ENCODE data around the gene CCDC88B. TPM values are rescaled to one million over a fixed set of nuclear protein-coding genes. Genes with fewer than 3 reads are reported as not detected.

Gene CCDC88B
- total and polyA plus RNA-seq, 4 donors, result 3.5 to 4.9 (median 4.0) TPM

DNA sequence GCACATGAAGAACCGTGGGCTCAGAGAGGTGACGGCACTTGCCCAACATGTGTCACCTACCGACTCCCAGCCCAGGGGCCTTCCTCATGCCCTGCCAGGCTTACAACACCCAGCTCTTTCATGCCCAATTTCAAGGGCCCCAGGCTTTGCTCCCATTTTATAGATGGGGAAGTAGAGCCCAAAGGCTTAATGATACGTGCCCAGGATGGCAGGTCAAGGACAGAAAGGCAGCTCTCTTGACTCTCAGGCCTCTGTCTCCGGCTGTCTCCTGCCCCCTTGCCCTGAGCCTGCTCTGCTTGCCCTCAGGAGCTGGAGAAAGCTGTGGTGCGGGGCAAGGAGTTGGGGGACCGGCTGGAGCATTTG is 9.0 kb downstream of the CCDC88B start:
- TF ChIP-seq, protein P1, sequence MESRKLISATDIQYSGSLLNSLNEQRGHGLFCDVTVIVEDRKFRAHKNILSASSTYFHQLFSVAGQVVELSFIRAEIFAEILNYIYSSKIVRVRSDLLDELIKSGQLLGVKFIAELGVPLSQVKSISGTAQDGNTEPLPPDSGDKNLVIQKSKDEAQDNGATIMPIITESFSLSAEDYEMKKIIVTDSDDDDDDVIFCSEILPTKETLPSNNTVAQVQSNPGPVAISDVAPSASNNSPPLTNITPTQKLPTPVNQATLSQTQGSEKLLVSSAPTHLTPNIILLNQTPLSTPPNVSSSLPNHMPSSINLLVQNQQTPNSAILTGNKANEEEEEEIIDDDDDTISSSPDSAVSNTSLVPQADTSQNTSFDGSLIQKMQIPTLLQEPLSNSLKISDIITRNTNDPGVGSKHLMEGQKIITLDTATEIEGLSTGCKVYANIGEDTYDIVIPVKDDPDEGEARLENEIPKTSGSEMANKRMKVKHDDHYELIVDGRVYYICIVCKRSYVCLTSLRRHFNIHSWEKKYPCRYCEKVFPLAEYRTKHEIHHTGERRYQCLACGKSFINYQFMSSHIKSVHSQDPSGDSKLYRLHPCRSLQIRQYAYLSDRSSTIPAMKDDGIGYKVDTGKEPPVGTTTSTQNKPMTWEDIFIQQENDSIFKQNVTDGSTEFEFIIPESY (IDR thresholded peaks at IDR 0.05), result no peak
- TF ChIP-seq EGR1 (IDR thresholded peaks at IDR 0.05; ENCODE audit: low read depth in 2 of 2) (no peak), RXRA (IDR thresholded peaks at IDR 0.05) (no peak), JUND (IDR thresholded peaks at IDR 0.05) (no peak), HNF4A (conservative IDR thresholded peaks at IDR 0.05) (no peak), SP1 (IDR thresholded peaks at IDR 0.05) (no peak), HNF4G (IDR thresholded peaks at IDR 0.05) (no peak), FOXA2 (IDR thresholded peaks at IDR 0.05) (no peak), YY1 (IDR thresholded peaks at IDR 0.05) (no peak), TAF1 (conservative IDR thresholded peaks at IDR 0.05) (no peak), NR2F2 (IDR thresholded peaks at IDR 0.05) (no peak)
- TF ChIP-seq, protein P2, sequence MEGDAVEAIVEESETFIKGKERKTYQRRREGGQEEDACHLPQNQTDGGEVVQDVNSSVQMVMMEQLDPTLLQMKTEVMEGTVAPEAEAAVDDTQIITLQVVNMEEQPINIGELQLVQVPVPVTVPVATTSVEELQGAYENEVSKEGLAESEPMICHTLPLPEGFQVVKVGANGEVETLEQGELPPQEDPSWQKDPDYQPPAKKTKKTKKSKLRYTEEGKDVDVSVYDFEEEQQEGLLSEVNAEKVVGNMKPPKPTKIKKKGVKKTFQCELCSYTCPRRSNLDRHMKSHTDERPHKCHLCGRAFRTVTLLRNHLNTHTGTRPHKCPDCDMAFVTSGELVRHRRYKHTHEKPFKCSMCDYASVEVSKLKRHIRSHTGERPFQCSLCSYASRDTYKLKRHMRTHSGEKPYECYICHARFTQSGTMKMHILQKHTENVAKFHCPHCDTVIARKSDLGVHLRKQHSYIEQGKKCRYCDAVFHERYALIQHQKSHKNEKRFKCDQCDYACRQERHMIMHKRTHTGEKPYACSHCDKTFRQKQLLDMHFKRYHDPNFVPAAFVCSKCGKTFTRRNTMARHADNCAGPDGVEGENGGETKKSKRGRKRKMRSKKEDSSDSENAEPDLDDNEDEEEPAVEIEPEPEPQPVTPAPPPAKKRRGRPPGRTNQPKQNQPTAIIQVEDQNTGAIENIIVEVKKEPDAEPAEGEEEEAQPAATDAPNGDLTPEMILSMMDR (IDR thresholded peaks at IDR 0.05; ENCODE audit: low read depth, low read length, missing input control), result no peak
- TF ChIP-seq, protein P3, sequence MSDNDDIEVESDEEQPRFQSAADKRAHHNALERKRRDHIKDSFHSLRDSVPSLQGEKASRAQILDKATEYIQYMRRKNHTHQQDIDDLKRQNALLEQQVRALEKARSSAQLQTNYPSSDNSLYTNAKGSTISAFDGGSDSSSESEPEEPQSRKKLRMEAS (IDR thresholded peaks at IDR 0.05), result no peak
- DNase-seq (ENCODE audit: low spot score), result no peak
- H3K27ac ChIP-seq (ENCODE audit: low read depth in 1 of 2, low read length in 2 of 2), result no peak overlapping the region
- H3K9ac ChIP-seq (ENCODE audit: low read depth in 1 of 2, low read length in 2 of 2), result no peak overlapping the region
- H3K4me1 ChIP-seq (ENCODE audit: control insufficient read depth in 4 of 4, insufficient read depth in 4 of 4, low read length in 3 of 4), result peaks cover 0 to 7% (median 3%) of the 10 kb centered on the region in 4 donors
- 94% methylated on average over 7 of the region's 7 CpGs for WGBS
- no peak overlapping the region for H3K4me3 ChIP-seq (ENCODE audit: low read depth in 1 of 3, low read length in 3 of 3)
- no peaks in the 10 kb centered on the region for H3K27me3 ChIP-seq (ENCODE audit: control insufficient read depth in 4 of 4, insufficient read depth in 4 of 4, low read length in 3 of 4)
- H3K9me3 ChIP-seq (ENCODE audit: control insufficient read depth in 4 of 4, low read length in 3 of 4), result no peaks in the 10 kb centered on the region
- no peaks in the 10 kb centered on the region for H3K36me3 ChIP-seq (ENCODE audit: control insufficient read depth in 4 of 4, insufficient read depth in 3 of 4, low read depth in 1 of 4, low read length in 3 of 4)

DNA sequence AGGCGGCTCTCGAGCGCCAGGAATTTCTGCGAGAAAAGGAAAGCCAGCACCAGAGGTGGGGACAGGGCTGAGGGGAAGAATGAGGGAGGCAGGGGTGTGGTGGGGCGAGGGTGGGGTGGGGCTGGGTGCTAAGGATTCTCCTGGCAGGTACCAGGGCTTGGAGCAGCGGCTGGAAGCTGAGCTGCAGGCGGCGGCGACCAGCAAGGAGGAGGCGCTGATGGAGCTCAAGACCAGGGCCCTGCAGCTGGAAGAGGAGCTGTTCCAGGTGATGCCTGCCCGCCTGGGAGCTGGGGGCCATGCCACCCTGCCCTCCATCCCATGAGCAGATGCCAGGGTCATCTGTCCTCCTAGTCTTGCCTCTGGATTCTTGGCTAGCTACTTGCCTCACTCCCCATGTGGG is 9.4 kb downstream of the CCDC88B start:
- no peaks in the 10 kb centered on the region for H3K36me3 ChIP-seq (ENCODE audit: control insufficient read depth in 4 of 4, insufficient read depth in 3 of 4, low read depth in 1 of 4, low read length in 3 of 4)
- TF ChIP-seq, protein P4, sequence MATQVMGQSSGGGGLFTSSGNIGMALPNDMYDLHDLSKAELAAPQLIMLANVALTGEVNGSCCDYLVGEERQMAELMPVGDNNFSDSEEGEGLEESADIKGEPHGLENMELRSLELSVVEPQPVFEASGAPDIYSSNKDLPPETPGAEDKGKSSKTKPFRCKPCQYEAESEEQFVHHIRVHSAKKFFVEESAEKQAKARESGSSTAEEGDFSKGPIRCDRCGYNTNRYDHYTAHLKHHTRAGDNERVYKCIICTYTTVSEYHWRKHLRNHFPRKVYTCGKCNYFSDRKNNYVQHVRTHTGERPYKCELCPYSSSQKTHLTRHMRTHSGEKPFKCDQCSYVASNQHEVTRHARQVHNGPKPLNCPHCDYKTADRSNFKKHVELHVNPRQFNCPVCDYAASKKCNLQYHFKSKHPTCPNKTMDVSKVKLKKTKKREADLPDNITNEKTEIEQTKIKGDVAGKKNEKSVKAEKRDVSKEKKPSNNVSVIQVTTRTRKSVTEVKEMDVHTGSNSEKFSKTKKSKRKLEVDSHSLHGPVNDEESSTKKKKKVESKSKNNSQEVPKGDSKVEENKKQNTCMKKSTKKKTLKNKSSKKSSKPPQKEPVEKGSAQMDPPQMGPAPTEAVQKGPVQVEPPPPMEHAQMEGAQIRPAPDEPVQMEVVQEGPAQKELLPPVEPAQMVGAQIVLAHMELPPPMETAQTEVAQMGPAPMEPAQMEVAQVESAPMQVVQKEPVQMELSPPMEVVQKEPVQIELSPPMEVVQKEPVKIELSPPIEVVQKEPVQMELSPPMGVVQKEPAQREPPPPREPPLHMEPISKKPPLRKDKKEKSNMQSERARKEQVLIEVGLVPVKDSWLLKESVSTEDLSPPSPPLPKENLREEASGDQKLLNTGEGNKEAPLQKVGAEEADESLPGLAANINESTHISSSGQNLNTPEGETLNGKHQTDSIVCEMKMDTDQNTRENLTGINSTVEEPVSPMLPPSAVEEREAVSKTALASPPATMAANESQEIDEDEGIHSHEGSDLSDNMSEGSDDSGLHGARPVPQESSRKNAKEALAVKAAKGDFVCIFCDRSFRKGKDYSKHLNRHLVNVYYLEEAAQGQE (IDR thresholded peaks at IDR 0.05), result no peak
- no peak for TF ChIP-seq NR2F2 (IDR thresholded peaks at IDR 0.05)
- TF ChIP-seq, protein P1 (IDR thresholded peaks at IDR 0.05), result no peak
- TF ChIP-seq, protein P5, sequence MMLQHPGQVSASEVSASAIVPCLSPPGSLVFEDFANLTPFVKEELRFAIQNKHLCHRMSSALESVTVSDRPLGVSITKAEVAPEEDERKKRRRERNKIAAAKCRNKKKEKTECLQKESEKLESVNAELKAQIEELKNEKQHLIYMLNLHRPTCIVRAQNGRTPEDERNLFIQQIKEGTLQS (IDR thresholded peaks at IDR 0.05), result no peak
- no peak for TF ChIP-seq EGR1 (IDR thresholded peaks at IDR 0.05; ENCODE audit: low read depth in 2 of 2)
- TF ChIP-seq, protein P2 (IDR thresholded peaks at IDR 0.05; ENCODE audit: low read depth, low read length, missing input control), result no peak
- TF ChIP-seq HNF4A (conservative IDR thresholded peaks at IDR 0.05), result no peak
- no peak for TF ChIP-seq RAD21 (IDR thresholded peaks at IDR 0.05)
- no peak for TF ChIP-seq GABPA (IDR thresholded peaks at IDR 0.05 in 1 of 2, conservative IDR thresholded peaks at IDR 0.05 in 1 of 2)
- TF ChIP-seq YY1 (IDR thresholded peaks at IDR 0.05), result no peak
- no peak for TF ChIP-seq FOXA2 (IDR thresholded peaks at IDR 0.05)
- no peak overlapping the region for H3K9ac ChIP-seq (ENCODE audit: low read depth in 1 of 2, low read length in 2 of 2)
- 93% methylated on average over 11 of the region's 11 CpGs for WGBS
- no peaks in the 10 kb centered on the region for H3K9me3 ChIP-seq (ENCODE audit: control insufficient read depth in 4 of 4, low read length in 3 of 4)
- H3K4me1 ChIP-seq (ENCODE audit: control insufficient read depth in 4 of 4, insufficient read depth in 4 of 4, low read length in 3 of 4), result peaks cover 0 to 8% (median 4%) of the 10 kb centered on the region in 4 donors
- H3K4me3 ChIP-seq (ENCODE audit: low read depth in 1 of 3, low read length in 3 of 3), result no peak overlapping the region
- H3K27ac ChIP-seq (ENCODE audit: low read depth in 1 of 2, low read length in 2 of 2), result no peak overlapping the region
- no peaks in the 10 kb centered on the region for H3K27me3 ChIP-seq (ENCODE audit: control insufficient read depth in 4 of 4, insufficient read depth in 4 of 4, low read length in 3 of 4)
- DNase-seq (ENCODE audit: low spot score), result no peak

All from liver (tissue), 9 donors.